RPMI8226 (cell line): ENCODE data around the gene PCBP2.
"Not testable (repeated sequence)": the region's sequence is repeated elsewhere in the genome, so short reads cannot be mapped to it uniquely, and the experiment has no call there.

Source experiments
- DNase-seq: peaks from one replicate; pipeline ENCODE4 v3.0.0-alpha.2; 2015

Gene PCBP2

DNA sequence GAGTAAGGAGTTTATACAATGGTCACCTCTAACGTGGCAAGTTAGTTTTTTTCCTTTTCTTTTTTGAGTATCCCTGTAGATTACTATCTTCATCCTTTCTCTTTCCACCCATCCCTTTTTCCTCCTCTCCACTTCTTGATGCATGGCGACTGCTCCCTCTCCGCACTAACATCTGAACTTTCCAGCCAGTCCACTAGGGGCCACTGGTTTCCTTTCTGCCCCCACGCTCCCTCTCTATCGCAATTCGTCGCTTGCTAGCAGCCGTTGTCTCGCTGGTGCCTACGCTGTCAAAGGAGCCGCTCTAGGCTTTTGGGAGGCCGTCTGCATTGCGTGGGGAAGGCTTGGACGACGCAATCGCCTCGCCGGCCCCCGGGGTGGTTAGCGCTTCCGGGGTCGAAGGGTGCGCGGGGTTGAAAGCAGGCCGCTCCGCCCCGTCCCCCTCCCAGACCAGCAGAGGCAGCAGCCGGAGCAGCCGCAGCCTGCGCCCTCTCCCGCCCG, at the start of gene PCBP2:
TSS of gene PCBP2 (plus strand) at position 442 of the 498 bp plus-strand sequence. CDS start 2,699 bp downstream, outside the sequence.
- DNase-seq = peak; percentile 99

DNA sequence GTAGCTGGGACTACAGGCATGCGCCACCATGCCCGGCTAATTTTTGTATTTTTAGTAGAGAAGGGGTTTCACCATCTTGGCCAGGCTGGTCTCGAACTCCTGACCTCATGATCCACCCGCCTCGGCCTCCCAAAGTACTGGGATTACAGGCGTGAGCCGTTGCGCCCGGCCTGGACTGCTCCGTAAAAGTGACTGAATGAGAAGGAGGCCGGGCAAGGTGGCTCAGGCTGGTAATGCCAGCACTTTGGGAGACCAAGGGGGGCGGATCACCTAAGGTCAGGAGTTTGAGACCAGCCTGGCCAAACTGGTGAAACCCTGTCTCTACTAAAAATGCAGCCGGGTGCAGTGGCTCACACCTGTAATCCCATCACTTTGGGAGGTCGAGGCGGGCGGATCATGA, 49.6 kb upstream of the PCBP2 start:
- not testable (repeated sequence) for DNase-seq

DNA sequence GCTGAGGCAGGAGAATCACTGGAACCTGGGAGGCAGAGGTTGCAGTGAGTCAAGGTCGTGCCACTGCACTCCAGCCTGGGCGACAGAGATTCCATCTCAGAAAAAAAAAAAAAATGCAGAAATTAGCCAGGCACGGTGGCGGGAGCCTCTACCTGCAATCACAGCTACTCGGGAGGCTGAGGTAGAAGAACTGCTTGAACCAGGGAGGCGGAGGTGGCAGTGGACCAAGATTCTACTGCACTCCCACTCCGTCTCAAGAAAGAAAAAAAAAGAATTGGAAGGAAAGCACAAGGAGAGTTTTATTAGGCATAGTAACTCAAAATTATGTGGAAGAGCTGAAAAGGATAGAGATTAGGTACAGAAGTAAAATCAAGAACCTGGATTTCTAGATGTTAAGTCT, 49.0 kb upstream of the PCBP2 start:
- no peak for DNase-seq

DNA sequence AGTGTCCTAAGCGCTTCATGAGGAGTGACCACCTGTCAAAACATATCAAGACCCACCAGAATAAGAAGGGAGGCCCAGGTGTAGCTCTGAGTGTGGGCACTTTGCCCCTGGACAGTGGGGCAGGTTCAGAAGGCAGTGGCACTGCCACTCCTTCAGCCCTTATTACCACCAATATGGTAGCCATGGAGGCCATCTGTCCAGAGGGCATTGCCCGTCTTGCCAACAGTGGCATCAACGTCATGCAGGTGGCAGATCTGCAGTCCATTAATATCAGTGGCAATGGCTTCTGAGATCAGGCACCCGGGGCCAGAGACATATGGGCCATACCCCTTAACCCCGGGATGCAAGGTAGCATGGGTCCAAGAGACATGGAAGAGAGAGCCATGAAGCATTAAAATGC, 41.0 kb upstream of the PCBP2 start:
- DNase-seq = no peak

DNA sequence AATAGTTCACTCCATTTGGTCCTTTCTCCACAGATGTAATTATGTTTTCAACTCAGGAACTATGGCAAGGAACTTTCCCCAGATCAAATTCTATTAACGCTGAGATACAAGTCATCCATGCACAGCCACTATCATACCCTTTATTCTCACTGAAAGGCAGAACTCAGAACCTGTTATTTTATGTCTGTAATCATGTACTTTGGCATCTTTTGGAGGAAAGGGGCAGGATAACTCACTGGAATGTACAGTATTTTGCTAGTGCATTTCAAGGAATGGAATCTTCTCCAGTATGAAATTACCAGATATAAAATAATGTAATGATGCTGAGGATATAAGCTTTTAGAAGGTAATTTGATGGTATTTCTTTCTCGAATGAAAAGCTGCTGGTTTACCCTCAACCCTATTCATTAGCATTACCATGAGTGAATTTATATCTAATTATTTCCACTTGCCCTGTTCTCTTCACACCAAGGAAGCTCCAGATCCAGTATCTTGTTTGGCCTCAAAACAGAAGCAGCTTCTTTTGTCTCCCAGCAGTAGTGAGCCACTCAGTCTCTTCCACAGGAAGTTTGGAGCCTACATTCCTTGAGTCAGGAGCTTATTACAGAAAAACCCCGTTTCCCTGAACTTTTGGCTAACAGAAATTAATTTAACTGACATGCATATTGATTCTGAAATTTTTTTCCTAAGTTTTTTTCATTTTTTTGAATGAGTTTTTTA, 38.3 kb upstream of the PCBP2 start:
- DNase-seq = no peak

DNA sequence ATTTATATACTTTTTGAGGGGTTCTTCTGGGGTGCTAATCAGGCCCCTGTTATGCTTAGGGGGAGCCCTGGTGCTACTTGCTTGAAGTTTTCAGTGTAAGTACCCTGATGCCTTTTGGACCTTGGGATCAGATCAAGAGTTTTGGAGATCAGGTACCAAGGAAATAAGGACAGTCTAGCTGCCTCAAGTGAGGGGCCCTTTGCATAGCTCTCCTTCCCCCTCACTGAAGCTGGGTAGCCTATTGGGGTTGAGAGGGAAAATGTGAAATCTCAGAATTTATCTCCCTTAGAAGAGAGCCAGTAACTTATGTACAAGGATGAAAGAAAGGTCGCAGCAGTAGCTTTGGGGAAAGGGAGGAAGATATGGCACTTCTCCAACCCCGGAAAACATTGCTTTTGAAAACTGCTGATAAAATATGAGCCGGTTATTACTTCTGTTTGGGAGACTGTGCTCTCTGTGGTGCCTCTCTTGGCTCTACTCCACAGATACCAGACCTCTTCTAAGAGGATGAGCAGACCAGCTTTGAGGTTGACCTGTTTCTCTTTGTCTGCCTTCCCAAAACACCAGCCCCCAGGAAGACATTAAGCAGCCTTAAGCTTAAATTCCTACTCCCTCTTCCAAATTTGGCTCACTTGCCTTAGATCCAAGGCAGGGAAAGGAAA, 37.0 kb upstream of the PCBP2 start:
- no peak for DNase-seq

DNA sequence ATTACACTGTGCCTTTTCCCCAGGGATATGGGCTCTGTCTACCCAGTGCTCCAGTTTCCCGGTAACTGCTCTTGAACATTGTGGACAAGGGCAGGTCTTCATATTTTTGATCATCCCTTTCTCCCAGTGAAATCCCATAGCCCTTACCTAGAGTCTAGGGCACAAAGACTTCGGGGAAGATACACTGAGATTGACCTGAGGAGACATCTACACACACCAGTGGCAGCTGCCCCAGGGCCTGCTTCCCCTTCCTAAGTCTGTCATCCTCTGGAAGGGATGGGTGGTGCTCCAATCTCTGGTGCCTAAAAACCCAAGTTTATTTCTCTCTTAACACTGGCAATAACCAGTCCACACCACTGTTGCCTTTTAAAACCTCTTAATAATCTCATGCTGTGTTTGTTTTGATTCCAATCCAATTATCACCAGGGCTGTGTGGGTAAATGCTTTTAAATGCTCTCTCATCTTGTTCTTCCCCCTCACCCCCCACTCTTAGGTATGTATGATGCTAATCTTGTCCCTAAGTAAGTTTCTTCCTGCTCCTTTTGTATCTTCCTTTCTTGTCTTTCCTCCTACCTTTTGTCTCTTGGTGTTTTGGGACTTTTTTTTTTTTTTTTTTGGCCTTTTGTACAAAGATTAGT, 36.0 kb upstream of the PCBP2 start:
- not testable (repeated sequence) for DNase-seq

DNA sequence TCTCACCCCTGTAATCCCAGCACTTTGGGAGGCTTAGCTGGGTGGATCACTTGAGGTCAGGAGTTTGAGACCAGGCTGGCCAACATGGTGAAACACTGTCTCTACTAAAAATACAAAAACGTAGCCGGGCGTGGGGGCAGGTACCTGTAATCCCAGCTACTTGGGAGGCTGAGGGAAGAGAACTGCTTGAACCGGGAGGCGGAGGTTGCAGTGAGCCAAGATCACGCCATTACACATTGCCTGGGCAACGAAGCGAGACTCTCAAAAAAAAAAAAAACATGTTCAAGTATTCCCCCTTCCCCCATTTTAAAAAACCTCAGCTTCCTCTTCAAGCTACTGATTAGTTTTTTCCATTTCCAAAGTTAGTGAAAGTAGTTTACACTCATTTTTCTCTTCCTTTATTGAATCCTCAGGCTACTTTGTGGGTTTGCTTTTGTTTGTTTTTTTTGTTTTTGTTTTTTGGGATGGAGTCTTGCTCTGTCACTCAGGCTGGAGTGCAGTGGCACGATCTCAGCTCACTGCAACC, 34.5 kb upstream of the PCBP2 start:
- DNase-seq = not testable (repeated sequence)

DNA sequence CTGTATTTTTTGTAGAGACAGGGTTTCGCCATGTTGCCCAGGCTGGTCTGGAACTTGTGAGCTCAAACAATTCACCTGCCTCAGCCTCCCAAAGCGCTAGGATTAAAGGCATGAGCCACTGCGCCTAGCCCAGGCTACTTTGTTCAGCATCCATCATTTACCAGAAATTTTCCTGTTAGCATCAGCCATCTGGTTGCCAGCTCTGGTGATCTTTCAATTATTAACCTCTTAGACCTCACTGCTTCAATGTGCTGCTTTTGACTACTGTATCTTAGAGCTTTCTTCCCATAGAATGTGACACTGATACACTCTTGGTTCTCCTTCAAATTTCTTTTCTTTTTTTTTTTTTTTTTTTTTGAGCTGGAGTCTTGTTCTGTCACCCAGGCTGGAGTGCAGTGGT, 33.7 kb upstream of the PCBP2 start:
- no peak for DNase-seq

DNA sequence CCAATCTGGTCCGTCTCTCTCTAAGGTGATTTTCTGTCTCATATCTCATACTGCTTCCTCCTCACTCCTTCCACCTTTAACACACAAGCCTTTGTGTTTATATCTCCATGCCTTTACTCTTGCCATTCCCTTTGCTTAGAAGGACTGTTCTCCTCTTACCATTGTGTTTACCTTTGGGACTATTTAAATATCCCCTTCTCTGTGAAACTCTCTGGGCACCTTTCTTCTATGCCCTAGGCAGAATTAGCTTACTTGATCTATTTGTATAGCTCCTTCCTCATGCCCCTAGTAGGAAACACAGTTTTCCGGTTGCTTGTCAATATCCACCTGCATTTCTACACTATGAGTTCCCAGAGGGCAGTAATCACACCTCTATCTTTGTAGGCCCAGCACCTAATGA, 32.1 kb upstream of the PCBP2 start:
- DNase-seq = no peak

DNA sequence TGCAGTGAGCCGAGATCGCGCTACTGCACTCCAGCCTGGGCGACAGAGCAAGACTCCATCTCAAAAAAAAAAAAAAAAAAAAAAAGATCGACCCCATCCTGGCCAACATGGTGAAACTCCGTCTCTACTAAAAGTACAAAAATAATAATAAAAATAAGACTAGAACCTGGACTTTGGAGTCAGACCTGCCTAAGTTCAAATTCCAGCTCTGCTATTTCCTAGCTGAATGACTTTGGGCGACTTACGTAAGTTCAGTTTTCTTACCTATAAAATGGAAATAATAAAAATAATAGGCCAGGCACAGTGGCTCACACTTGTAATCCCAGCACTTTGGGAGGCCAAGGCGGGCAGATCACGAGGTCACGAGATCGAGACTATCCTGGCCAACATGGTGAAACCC, 29.7 kb upstream of the PCBP2 start:
- not testable (repeated sequence) for DNase-seq

DNA sequence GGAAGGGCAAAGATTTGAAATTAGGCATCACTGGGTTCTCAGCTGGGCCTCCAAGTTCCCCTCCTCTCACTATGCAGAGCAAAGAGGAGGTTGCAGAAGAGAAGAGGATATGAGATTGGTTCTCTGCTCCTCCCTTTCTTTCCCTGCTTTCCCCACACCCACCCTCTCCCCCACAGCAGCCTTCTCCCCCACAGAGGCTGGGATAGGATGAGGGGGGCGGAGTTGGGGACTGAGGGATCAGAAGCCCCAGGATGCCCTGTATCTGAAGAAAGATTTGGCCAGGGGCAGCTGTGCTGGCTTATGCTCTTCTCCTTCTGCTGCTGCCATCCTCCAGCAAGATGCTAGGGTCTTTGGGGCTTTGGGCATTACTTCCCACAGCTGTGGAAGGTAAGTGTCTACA, 28.3 kb upstream of the PCBP2 start, which contains the start of gene AMHR2:
TSS of gene AMHR2 (plus strand) at position 259 of the 400 bp plus-strand sequence. CDS start at position 339, 80 bp downstream.
- DNase-seq = no peak

DNA sequence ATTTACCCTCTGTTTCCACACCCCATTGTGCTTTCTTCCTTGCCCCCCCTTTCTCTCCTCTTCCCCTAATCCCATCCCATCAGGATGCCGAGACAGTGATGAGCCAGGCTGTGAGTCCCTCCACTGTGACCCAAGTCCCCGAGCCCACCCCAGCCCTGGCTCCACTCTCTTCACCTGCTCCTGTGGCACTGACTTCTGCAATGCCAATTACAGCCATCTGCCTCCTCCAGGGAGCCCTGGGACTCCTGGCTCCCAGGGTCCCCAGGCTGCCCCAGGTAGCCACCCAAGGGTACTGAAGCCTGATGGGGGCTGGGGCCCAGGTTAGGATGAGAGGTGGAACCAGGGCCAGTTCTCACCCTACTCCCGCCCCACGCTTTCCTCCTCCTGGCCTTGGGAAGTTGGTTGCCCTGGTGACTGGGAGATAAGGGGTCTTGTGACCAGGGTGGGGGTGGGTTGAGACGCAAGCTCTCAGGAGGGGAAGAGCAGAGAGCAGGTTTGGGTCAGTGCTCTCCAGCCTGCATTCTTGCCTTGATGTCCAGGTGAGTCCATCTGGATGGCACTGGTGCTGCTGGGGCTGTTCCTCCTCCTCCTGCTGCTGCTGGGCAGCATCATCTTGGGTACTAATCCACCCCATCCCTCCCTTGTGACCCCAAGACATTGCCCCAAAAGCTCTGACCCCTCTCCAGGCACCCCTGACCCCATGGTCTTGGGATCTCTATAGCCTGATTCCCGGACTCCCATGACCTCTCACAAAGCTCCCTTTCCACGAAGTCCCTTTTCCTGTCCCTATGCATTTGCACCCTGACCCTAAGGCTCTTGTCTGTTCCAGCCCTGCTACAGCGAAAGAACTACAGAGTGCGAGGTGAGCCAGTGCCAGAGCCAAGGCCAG, 27.0 kb upstream of the PCBP2 start:
- DNase-seq = no peak

DNA sequence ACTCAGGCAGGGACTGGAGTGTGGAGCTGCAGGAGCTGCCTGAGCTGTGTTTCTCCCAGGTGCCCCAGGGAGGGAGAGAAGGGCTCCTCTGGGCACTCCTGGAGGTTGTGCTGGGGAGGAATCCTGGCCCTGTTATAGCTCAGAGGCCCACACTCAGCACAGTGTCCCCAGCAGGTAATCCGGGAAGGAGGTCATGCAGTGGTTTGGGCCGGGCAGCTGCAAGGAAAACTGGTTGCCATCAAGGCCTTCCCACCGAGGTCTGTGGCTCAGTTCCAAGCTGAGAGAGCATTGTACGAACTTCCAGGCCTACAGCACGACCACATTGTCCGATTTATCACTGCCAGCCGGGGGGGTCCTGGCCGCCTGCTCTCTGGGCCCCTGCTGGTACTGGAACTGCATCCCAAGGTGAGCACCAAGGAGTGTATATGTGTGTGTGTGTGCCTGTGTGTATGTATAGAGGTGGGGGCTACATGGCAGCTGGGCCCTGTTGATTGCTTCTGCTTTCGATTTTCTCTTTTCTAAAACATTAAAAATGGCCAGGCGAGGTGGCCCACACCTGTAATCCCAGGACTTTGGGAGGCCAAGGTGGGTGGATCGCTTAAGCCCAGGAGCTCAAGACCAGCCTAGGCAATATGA, 26.3 kb upstream of the PCBP2 start:
- no peak for DNase-seq

DNA sequence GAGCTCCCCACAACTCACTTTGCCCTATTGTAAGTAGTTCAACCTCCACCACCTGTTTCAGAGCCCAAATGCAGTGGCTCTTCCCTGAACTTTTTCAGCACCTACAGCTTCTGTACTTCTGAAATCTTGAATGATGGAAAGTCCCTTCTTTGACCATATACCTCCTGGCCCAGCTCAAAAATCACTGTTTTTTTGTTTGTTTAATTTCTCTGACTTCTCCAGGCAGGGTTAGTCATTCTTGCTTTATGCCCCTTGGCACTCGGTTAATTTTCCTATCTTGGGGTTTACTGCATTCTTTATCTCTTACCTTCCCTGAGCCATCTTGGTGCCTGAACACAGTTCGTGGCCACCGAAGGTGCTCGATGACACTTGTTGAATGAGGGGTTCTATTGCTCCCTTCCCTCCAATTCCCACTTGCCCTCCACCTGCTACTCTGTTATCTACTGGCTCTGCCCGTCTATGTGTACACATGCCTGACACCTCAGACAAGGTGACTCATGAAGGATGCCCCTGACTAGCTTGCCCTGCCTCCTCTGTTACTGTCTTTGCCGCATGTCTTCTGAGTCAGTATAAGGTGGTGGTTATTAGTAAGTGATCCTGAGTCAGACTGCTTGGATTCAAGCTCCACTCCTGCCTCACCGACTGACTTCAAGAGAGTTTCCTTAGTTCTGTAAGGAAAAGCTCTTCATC, 23.9 kb upstream of the PCBP2 start:
- DNase-seq = no peak

DNA sequence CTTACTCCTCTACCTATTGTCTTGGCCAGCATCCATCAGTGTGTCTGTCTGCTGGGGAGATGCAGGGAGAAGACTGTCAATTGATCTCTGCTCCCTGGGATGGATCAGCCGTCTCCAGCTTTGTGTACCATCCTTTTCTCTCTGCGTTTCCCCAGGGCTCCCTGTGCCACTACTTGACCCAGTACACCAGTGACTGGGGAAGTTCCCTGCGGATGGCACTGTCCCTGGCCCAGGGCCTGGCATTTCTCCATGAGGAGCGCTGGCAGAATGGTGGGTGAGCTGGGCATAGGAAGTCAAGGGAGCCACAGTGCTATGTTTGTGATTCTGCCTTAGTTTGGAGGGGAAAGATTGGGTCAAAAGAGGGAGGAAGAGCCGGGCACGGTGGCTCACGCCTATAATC, 23.2 kb upstream of the PCBP2 start:
- no peak for DNase-seq

DNA sequence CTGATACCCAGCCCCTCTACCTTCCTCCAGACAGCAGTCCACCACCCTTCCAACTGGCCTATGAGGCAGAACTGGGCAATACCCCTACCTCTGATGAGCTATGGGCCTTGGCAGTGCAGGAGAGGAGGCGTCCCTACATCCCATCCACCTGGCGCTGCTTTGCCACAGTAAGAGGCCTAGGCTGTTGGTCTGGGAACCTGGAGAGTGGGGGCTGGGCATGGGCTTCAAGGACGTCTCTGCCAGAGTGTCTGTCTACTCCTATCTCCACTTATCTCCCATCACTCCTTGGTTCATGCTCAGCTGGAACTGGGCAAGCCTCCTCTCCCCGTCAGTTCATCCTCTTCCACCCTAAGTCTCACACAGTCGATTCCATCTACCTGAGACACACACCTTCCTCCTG, 21.8 kb upstream of the PCBP2 start:
- DNase-seq = no peak

DNA sequence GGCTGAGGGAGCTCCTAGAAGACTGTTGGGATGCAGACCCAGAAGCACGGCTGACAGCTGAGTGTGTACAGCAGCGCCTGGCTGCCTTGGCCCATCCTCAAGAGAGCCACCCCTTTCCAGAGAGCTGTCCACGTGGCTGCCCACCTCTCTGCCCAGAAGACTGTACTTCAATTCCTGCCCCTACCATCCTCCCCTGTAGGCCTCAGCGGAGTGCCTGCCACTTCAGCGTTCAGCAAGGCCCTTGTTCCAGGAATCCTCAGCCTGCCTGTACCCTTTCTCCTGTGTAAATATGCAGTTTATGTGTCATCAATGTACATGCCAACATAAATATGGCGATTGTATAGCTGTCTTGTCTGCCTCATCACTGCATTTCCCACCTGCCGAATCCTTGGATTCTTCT, 20.7 kb upstream of the PCBP2 start:
- DNase-seq = no peak

DNA sequence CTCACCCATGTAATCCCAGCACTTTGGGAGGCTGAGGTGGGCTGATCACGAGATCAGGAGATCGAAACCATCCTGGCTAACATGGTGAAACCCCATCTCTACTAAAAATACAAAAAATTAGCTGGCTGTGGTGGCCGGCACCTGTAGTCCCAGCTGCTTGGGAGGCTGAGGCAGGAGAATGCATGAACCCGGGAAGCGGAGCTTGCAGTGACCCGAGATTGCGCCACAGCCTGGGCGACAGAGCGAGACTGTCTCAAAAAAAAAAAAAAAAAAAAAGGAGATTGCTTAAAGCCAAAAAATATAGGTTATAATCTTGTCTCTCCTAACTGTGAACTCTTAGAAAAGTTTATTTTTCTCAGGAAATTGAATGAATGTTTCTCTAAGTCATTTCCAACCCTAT, 16.6 kb upstream of the PCBP2 start:
- not testable (repeated sequence) for DNase-seq

DNA sequence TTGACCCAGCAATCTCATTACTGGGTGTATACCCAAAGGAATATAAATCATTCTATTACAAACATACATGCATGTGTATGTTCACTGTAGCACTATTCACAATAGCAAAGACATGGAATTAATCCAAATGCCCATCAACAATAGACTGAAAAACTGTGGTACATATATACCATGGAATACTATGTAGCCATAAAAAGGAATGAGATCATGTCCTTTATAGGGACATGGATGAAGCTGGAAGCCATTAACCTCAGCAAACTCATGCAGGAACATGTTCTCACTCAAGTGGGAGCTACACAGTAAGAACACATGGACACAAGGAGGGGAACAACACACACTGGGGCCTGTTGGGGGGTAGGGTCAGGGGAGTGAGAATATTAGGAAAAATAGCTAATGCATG, 12.3 kb upstream of the PCBP2 start:
- DNase-seq = not testable (repeated sequence)
